ENCODE data around the gene GABRB1. TPM values are rescaled to one million over a fixed set of nuclear protein-coding genes. Genes with fewer than 3 reads are reported as not detected.

The GABRB1 gene
- total and polyA plus RNA-seq, 8 donors: 0.16 TPM; not detected in 7

DNA sequence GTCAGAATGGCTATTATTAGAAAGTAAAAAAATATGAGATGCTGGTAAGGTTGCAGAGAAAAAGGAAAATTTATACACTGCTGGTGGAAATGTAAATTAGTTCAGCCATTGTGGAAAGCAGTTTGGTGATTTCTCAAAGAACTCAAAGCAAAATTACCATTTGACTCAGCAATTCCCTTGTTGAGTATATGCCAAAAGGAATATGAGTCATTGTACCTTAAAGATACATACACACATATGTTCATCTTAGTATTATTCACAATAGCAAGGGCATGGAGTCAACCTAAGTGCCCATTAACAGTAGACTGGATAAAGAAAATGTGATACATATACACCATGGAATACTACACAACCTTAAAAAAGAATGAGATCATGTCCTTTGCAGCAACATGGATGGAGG lies 284.0 kb downstream of the GABRB1 start:
- Histone ChIP-seq H3K9me3 (no peaks in the 10 kb centered on the region), H3K4me3 (no peak overlapping the region), H3K27ac (no peak overlapping the region), H3K36me3 (no peaks in the 10 kb centered on the region), H3K4me1 (no peaks in the 10 kb centered on the region), H3K27me3 (no peaks in the 10 kb centered on the region)
- intact Hi-C loops (cut with DNase I): no loop called here
- FAIRE-seq (no peak), ATAC-seq (no peak), DNase-seq (no peak)
- TF ChIP-seq, protein P1, sequence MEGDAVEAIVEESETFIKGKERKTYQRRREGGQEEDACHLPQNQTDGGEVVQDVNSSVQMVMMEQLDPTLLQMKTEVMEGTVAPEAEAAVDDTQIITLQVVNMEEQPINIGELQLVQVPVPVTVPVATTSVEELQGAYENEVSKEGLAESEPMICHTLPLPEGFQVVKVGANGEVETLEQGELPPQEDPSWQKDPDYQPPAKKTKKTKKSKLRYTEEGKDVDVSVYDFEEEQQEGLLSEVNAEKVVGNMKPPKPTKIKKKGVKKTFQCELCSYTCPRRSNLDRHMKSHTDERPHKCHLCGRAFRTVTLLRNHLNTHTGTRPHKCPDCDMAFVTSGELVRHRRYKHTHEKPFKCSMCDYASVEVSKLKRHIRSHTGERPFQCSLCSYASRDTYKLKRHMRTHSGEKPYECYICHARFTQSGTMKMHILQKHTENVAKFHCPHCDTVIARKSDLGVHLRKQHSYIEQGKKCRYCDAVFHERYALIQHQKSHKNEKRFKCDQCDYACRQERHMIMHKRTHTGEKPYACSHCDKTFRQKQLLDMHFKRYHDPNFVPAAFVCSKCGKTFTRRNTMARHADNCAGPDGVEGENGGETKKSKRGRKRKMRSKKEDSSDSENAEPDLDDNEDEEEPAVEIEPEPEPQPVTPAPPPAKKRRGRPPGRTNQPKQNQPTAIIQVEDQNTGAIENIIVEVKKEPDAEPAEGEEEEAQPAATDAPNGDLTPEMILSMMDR (IDR thresholded peaks at IDR 0.05): no peak

DNA sequence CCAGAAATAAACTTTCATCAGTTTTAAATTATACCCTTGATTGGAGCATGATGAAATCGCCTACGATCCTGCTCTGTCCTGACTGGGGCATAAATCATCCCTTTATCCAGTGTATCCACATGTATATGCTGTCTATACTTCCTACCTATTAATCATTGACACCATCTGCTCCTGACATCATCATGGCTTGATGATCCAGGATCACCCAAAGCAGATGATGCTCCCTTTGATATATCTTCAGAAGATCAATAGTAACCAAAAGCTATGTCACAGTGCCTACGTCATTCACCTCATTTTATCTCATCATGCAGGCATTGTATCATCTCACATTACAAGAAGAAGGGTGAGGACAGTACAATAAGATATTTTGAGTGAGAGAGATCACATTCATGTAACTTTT lies 294.7 kb downstream of the GABRB1 start:
- Histone ChIP-seq H3K27me3 (no peaks in the 10 kb centered on the region), H3K4me3 (no peak overlapping the region), H3K27ac (no peak overlapping the region), H3K9me3 (no peaks in the 10 kb centered on the region), H3K36me3 (no peaks in the 10 kb centered on the region), H3K4me1 (no peaks in the 10 kb centered on the region)
- ATAC-seq (no peak), DNase-seq (no peak), FAIRE-seq (no peak)
- intact Hi-C loops (cut with DNase I): no loop called here
- 57 to 74% methylated on average over 3 of the region's 3 CpGs for WGBS, 2 donors
- TF ChIP-seq, protein P1 (IDR thresholded peaks at IDR 0.05): no peak

DNA sequence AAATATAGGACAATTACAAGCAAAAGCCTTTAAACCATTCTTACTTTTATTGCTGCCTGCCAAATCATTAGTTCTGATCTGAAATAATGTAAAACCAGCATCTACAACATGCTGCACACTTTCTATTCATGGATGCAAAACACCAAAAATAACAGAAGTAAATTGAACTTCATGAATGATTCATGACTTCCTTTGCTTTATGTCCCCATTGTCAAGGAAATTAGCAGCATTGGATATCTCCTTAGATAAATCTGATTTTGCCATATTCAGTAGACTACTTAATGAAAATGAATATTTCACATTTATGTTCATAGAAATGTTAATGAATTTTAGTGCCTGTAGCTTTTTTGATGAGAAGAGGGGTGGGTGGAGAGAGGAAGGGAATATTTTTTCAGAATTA lies 299.5 kb downstream of the GABRB1 start:
- Histone ChIP-seq H3K9me3 (no peaks in the 10 kb centered on the region), H3K4me1 (no peaks in the 10 kb centered on the region), H3K27me3 (no peaks in the 10 kb centered on the region), H3K4me3 (no peak overlapping the region), H3K27ac (no peak overlapping the region), H3K36me3 (no peaks in the 10 kb centered on the region)
- TF ChIP-seq, protein P1 (IDR thresholded peaks at IDR 0.05): no peak
- intact Hi-C loops (cut with DNase I): no loop called here
- no peak for FAIRE-seq
- no peak for ATAC-seq
- DNase-seq: no peak

DNA sequence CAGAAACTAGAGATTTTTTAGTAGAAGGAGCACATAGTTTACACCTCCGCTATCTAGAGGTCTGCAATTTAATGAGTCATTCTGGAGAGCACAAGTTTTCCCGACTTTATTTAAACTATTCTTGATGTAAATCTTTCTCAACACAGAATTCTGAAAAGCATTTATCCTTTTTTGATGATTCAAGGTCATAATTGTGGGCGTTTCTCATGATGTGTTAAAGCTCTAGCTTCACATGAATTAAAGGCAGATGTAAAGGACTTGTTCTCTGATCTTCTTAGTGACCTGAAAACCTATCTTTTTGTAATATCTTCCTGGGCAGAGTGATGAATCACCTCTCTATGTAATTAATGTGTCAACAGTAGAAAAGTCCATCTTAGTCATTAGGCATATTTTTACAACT lies 303.3 kb downstream of the GABRB1 start:
- Histone ChIP-seq H3K4me3 (no peak overlapping the region), H3K36me3 (no peaks in the 10 kb centered on the region), H3K4me1 (no peaks in the 10 kb centered on the region), H3K9me3 (no peaks in the 10 kb centered on the region), H3K27ac (no peak overlapping the region), H3K27me3 (no peaks in the 10 kb centered on the region)
- TF ChIP-seq, protein P1 (IDR thresholded peaks at IDR 0.05): no peak
- WGBS, 2 donors: 27 to 41% methylated on average over 3 of the region's 3 CpGs
- intact Hi-C loops (cut with DNase I): no loop called here
- DNase-seq (no peak), ATAC-seq (no peak), FAIRE-seq (no peak)

DNA sequence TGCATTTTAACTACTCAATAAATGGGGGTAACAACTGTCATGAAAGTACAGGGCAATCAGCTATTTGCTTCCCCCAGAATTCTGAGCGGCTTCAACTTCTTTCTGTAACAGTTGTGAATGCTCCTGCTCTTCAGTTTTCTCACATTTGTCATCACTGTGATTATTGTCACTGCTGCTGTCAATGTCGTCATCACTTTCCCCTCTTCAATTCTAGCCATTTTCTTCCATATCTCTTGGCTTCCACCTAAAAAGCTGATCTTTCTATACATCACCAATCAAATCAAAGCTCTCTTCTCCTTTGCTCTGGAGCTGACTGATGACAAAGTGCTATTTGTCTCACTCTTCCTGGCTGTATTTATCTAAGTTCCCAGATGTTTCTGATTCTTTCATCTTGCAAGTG lies 306.5 kb downstream of the GABRB1 start:
- intact Hi-C loops (cut with DNase I): no loop called here
- TF ChIP-seq, protein P1 (IDR thresholded peaks at IDR 0.05): no peak
- no peaks in the 10 kb centered on the region for H3K9me3 ChIP-seq
- H3K4me3 ChIP-seq: no peak overlapping the region
- H3K4me1 ChIP-seq: no peaks in the 10 kb centered on the region
- H3K36me3 ChIP-seq: no peaks in the 10 kb centered on the region
- no peaks in the 10 kb centered on the region for H3K27me3 ChIP-seq
- no peak for ATAC-seq
- no peak overlapping the region for H3K27ac ChIP-seq
- no peak for DNase-seq
- no peak for FAIRE-seq
- 59 to 64% methylated on average over 2 of the region's 2 CpGs for WGBS, 2 donors
